ENCODE data around the gene PALB2. TPM values are rescaled to one million over a fixed set of nuclear protein-coding genes. Genes with fewer than 3 reads are reported as not detected.

Gene PALB2
- total and polyA plus RNA-seq, 10 donors, result 9.3 to 22.0 (median 13.0) TPM

DNA sequence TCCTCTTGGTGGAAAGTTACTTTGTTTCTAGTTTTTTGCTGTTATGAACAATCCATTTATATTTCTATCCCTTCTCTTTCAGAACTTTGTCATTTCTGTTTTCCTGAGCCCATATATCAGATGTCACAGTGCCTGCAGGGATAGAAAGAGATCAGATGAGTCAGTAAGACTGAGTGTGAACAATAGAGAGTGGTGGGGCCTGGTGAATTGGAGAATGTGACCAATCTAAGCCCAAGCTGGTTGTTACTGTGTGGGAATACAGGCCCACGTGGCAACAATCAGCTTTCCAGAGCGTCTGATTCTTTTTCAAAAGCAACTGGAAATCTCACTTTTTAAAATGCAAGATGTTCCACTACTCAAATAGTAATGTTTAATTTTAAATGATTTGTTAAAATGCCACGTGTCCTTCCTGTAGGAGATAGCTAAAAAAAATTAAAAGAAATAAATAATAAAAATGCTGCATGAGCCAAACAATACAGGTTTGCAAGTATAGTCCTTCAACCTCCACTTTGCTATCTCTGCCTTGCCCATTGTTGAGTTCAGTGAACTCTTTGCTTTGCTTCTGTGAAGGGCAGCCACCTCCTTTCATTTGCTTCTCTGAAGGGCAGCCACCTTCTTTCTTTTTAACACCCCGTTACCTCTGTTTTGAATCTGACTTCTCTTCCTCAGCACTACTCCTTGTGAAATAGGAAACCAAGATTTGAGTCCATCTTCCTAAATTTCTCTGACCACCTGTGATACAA lies 9.7 kb upstream of the PALB2 start:
- intact Hi-C loops (cut with DNase I; ENCODE audit: low total_unique reads), result no loop called here
- Histone ChIP-seq H3K4me3 (no peak overlapping the region), H3K4me1 (peaks cover 0 to 63% (median 24%) of the 10 kb centered on the region in 6 donors), H3K9me3 (no peaks in the 10 kb centered on the region), H3K27ac (peak overlapping the region in 5 of 8 donors; percentile 0 to 44 (median 26)), H3K36me3 (peaks cover 0 to 99% (median 31%) of the 10 kb centered on the region in 6 donors), H3K27me3 (replicated peaks in 1 of 7) (no peaks in the 10 kb centered on the region)
- WGBS, 5 donors, result 64 to 82% (median 75%) methylated on average over 4 of the region's 4 CpGs
- DNase-seq, result no peak
- TF ChIP-seq, protein P1, sequence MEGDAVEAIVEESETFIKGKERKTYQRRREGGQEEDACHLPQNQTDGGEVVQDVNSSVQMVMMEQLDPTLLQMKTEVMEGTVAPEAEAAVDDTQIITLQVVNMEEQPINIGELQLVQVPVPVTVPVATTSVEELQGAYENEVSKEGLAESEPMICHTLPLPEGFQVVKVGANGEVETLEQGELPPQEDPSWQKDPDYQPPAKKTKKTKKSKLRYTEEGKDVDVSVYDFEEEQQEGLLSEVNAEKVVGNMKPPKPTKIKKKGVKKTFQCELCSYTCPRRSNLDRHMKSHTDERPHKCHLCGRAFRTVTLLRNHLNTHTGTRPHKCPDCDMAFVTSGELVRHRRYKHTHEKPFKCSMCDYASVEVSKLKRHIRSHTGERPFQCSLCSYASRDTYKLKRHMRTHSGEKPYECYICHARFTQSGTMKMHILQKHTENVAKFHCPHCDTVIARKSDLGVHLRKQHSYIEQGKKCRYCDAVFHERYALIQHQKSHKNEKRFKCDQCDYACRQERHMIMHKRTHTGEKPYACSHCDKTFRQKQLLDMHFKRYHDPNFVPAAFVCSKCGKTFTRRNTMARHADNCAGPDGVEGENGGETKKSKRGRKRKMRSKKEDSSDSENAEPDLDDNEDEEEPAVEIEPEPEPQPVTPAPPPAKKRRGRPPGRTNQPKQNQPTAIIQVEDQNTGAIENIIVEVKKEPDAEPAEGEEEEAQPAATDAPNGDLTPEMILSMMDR (IDR thresholded peaks at IDR 0.05 in 8 of 11, conservative IDR thresholded peaks at IDR 0.05 in 3 of 11), result no peak
- TF ChIP-seq POLR2AphosphoS5 (IDR thresholded peaks at IDR 0.05) (no peak), POLR2A (IDR thresholded peaks at IDR 0.05) (no peak)

DNA sequence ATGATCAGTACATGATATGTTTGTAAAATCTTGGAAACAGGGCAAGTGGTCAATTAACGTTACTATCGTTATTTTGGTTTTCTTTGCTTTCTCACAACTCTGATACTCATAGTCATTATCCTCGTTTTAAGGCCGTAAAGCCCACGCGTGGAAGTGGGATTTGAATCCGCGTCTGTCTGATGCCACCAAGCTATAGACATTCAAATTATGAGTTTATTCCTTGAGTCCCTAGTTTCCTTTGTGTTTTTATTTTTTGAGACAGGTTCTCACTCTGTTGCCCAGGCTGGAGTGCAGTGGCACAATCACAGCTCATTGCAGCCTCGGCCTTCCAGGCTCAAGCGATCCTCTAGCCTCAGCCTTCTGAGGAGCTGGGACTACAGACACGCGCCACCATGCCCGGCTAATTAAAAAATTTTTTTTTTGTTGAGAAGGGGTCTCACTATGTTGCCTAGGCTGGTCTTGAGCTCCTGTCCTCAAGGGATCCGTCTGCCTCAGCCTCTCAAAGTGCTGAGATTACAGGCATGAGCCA lies 1.2 kb upstream of the PALB2 start:
- 72 to 85% (median 74%) methylated on average over 14 of the region's 14 CpGs for WGBS, 5 donors

DNA sequence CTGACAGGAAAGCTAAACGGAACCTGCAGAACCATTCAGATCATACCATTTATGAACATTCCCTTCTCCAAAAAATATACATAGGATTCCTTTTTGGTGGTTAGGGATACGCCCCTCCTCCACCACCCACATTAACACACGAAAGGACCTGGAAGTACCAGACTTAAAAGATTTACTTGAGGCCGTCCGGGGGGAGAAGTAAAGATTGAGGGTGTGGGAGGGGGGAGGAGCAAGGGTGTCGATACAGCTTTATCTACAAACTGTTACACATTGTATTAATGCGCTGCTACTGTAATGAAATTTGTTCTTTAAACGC lies 537 bp downstream of the PALB2 start:
- no peak for DNase-seq
- TF ChIP-seq POLR2AphosphoS5 (IDR thresholded peaks at IDR 0.05), result no peak
- H3K27me3 ChIP-seq (replicated peaks in 1 of 7), result no peaks in the 10 kb centered on the region
- intact Hi-C loops (cut with DNase I; ENCODE audit: low total_unique reads), result no loop called here
- peak overlapping the region; percentile 62 to 92 (median 86) for H3K27ac ChIP-seq
- peaks cover 18 to 56% (median 36%) of the 10 kb centered on the region in 6 donors for H3K4me1 ChIP-seq
- 0 to 2% (median 1%) methylated on average over 8 of the region's 8 CpGs for WGBS, 5 donors
- no peaks in the 10 kb centered on the region for H3K9me3 ChIP-seq
- peaks cover 0 to 61% (median 39%) of the 10 kb centered on the region in 6 donors for H3K36me3 ChIP-seq
- peak overlapping the region; percentile 76 to 100 (median 94) for H3K4me3 ChIP-seq

More for the DNA sequence above, 1.2 kb upstream of the PALB2 start:
- Histone ChIP-seq H3K9me3 (no peaks in the 10 kb centered on the region), H3K36me3 (peaks cover 0 to 61% (median 34%) of the 10 kb centered on the region in 6 donors), H3K27ac (peak overlapping the region in 5 of 8 donors; percentile 62 to 92 (median 86)), H3K4me1 (peaks cover 18 to 73% (median 42%) of the 10 kb centered on the region in 6 donors), H3K4me3 (peak overlapping the region; percentile 76 to 100 (median 94)), H3K27me3 (replicated peaks in 1 of 7) (no peaks in the 10 kb centered on the region)
- TF ChIP-seq POLR2A (IDR thresholded peaks at IDR 0.05), result no peak
- no peak for TF ChIP-seq POLR2AphosphoS5 (IDR thresholded peaks at IDR 0.05)
- TF ChIP-seq, protein P1 (IDR thresholded peaks at IDR 0.05 in 8 of 11, conservative IDR thresholded peaks at IDR 0.05 in 3 of 11), result no peak
- intact Hi-C loops (cut with DNase I; ENCODE audit: low total_unique reads), result no loop called here
- DNase-seq, result no peak

DNA sequence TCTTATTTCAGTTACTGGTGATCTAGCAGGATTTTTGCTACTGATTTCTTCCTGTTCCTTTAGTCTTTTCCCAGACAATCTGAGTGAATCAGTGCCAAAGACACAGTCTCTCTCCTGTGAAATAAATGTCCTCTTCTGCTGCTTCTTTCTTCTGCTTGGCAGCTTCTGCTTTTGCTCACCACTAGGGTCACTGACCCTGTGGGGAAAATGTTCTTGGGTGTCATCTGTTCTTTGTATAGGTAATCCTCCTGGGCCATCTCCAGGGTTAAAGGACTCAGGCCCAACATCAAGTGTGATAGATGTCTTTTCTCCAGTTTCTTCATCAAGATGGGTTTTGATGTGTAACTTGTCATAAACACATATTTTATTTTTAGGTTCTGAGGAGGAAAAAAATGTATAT lies 5.2 kb downstream of the PALB2 start:
- Histone ChIP-seq H3K4me1 (peaks cover 9 to 27% (median 14%) of the 10 kb centered on the region in 6 donors), H3K36me3 (peaks cover 0 to 71% (median 32%) of the 10 kb centered on the region in 6 donors), H3K27ac (no peak overlapping the region), H3K27me3 (replicated peaks in 1 of 7) (no peaks in the 10 kb centered on the region), H3K4me3 (no peak overlapping the region), H3K9me3 (no peaks in the 10 kb centered on the region)
- TF ChIP-seq, protein P1 (IDR thresholded peaks at IDR 0.05 in 8 of 11, conservative IDR thresholded peaks at IDR 0.05 in 3 of 11), result no peak
- TF ChIP-seq POLR2AphosphoS5 (IDR thresholded peaks at IDR 0.05) (no peak), POLR2A (IDR thresholded peaks at IDR 0.05) (no peak)
- intact Hi-C loops (cut with DNase I; ENCODE audit: low total_unique reads), result no loop called here
- no peak for DNase-seq
